GM12878 (cell line): ENCODE measurements around the gene SPTBN2. TPM values are rescaled to one million over a fixed set of nuclear protein-coding genes. Genes with fewer than 3 reads are reported as not detected.

ENCODE experiments used
- ATAC-seq: fragments of 200-7000 bp; cut with Tn5 transposase; 3 replicates; pipeline ENCODE4 v1.9.1; 2020; ENCODE audit warnings: mild to moderate bottlenecking, moderate library complexity
- BruUV-seq: library from RNA; stranded (reverse); fragments of 400-500 nt; replicated peaks from 2 replicates; lab custom pipeline; 2021; lab: Mats Ljungman, UMichigan
- CTCF ChIA-PET: fragments of 300-600 bp; sonication (Branson Sonifier 250); formaldehyde crosslinking; extraction: SDS; loops from one replicate; lab custom pipeline; 2021; ENCODE audit warnings: inconsistent platforms; lab: Yijun Ruan, JAX
- POLR2A ChIA-PET: fragments of 350-600 bp; formaldehyde crosslinking; extraction: SDS; loops from one replicate; lab custom pipeline; 2021; ENCODE audit warnings: inconsistent platforms; lab: Charles Lee
- RAD21 ChIA-PET: fragments of 300-600 bp; sonication (Branson Sonifier 250); formaldehyde crosslinking; loops from one replicate; lab custom pipeline; 2023; ENCODE audit warnings: antibody characterized with exemption; ENCODE audit not compliant: unreplicated experiment; lab: Charles Lee
- SMC1A ChIA-PET: fragments of 300-600 bp; sonication (Branson Sonifier 250); formaldehyde crosslinking; loops from one replicate; lab custom pipeline; 2023; ENCODE audit not compliant: unreplicated experiment, uncharacterized antibody; lab: Charles Lee
- DNase-seq: peaks from one replicate; pipeline ENCODE4 v3.0.0-alpha.2; 2011; ENCODE audit warnings: low read depth, low spot score
- FAIRE-seq: peaks from 3 replicates; lab custom pipeline; 2011; peaks lifted over from hg19 to GRCh38; lab: Jason Lieb, UNC
- H2AFZ ChIP-seq: 2 replicates; pipeline ENCODE4 v1.6.0; 2011; ENCODE audit warnings: low read depth, low read length, control low read depth; ENCODE audit not compliant: control insufficient read depth
- H3K27ac ChIP-seq: 2 replicates; pipeline ENCODE4 v1.5.1; 2011; ENCODE audit warnings: control low read depth; ENCODE audit not compliant: control insufficient read depth, insufficient read depth
- H3K27me3 ChIP-seq, 2 experiments: replicated peaks in 1 of 2; 2 replicates each; pipeline versions ENCODE4 v1.6.0 to v1.6.1; 2011; ENCODE audit warnings: low read length in 1 of 2; ENCODE audit not compliant: control insufficient read depth in 2 of 2, insufficient read depth in 2 of 2
- H3K36me3 ChIP-seq, 2 experiments: 2 replicates each; pipeline ENCODE4 v1.5.1; 2011; ENCODE audit warnings: low read length in 1 of 2; ENCODE audit not compliant: control insufficient read depth in 2 of 2, insufficient read depth in 2 of 2
- H3K4me1 ChIP-seq: 2 replicates; pipeline ENCODE4 v1.6.1; 2011; ENCODE audit warnings: mild to moderate bottlenecking, low read length, moderate library complexity, mixed read lengths; ENCODE audit not compliant: control insufficient read depth, insufficient read depth
- H3K4me2 ChIP-seq: 2 replicates; pipeline ENCODE4 v1.6.0; 2011; ENCODE audit warnings: control low read depth; ENCODE audit not compliant: control insufficient read depth, insufficient read depth
- H3K4me3 ChIP-seq: fragments of 200-600 bp; sonication (generic); 2 replicates; pipeline ENCODE4 v1.5.1; 2016
- H3K79me2 ChIP-seq: 2 replicates; pipeline ENCODE4 v1.6.0; 2011; ENCODE audit warnings: low read length; ENCODE audit not compliant: control insufficient read depth, insufficient read depth
- H3K9ac ChIP-seq: 2 replicates; pipeline ENCODE4 v1.8.0; 2011; ENCODE audit warnings: low read length, control low read depth, mixed read lengths; ENCODE audit not compliant: control insufficient read depth, insufficient read depth
- H3K9me3 ChIP-seq: replicated peaks from 3 replicates; pipeline ENCODE4 v1.5.1; 2011; ENCODE audit warnings: mild to moderate bottlenecking, low read length; ENCODE audit not compliant: control insufficient read depth, insufficient read depth
- H4K20me1 ChIP-seq: 2 replicates; pipeline ENCODE4 v1.6.0; 2011; ENCODE audit not compliant: control insufficient read depth, insufficient read depth
- CBX5 ChIP-seq: sonication (generic); IDR thresholded peaks from 2 replicates; pipeline ENCODE4 v1.6.1; 2016; ENCODE audit warnings: low read depth, moderate library complexity, mild to moderate bottlenecking, inconsistent platforms
- HDAC2 ChIP-seq: fragments of 200-600 bp; sonication (generic); IDR thresholded peaks from 2 replicates; pipeline ENCODE4 v1.6.1; 2017
- JUNB ChIP-seq: IDR thresholded peaks from 2 replicates; pipeline ENCODE4 v1.6.1; 2016; ENCODE audit warnings: antibody characterized with exemption, mild to moderate bottlenecking
- NR2C1 ChIP-seq: fragments of 450-650 bp; IDR thresholded peaks from 2 replicates; pipeline ENCODE4 v1.6.1; 2017; ENCODE audit warnings: antibody characterized with exemption, mild to moderate bottlenecking, moderate library complexity
- NRF1 ChIP-seq: conservative IDR thresholded peaks from 2 replicates; pipeline ENCODE4 v1.6.1; 2011; ENCODE audit warnings: mild to moderate bottlenecking, low read depth, low read length, improper control_type of control experiment
- SMAD1 ChIP-seq: fragments of 450-650 bp; IDR thresholded peaks from 2 replicates; pipeline ENCODE4 v1.6.1; 2018; ENCODE audit warnings: mild to moderate bottlenecking, low read depth; ENCODE audit not compliant: partially characterized antibody
- SMC3 ChIP-seq: IDR thresholded peaks from 2 replicates; pipeline ENCODE4 v1.6.1; 2011; ENCODE audit warnings: low read length, improper control_type of control experiment, borderline replicate concordance
- STAT3 ChIP-seq: IDR thresholded peaks from 2 replicates; pipeline ENCODE4 v1.6.1; 2011; ENCODE audit warnings: low read depth, low read length, improper control_type of control experiment
- ZSCAN29 ChIP-seq: fragments of 450-650 bp; IDR thresholded peaks from 2 replicates; pipeline ENCODE4 v1.6.1; 2017; ENCODE audit warnings: mild to moderate bottlenecking, moderate library complexity
- WGBS: methylation state at CpG from one replicate; pipeline ENCODE4 v1.1.6; 2016; ENCODE audit warnings: low lambda C conversion rate; ENCODE audit not compliant: insufficient replicate concordance, insufficient coverage; ENCODE audit errors: missing lambda C conversion rate; 5-methylcytosine and 5-hydroxymethylcytosine counted together
- in situ Hi-C: fragments of 300-500 bp; cut with MboI; formaldehyde crosslinking; loops from 9 replicates; pipeline ENCODE4 v1.14.3; 2018; ENCODE audit warnings: mixed read lengths
- intact Hi-C: fragments of 100-400 bp; cut with micrococcal nuclease; formaldehyde crosslinking; loops from one replicate; pipeline ENCODE4 v1.14.2; 2022; ENCODE audit not compliant: unreplicated experiment
- polyA plus RNA-seq, 11 experiments: library from polyadenylated mRNA; depleted of rRNA in 4 of 11; unstranded in 6 of 11; stranded (reverse) in 5 of 11; fragments of >200 nt; fragmentation: Nextera tagmentation in 4 of 11; fragmentation: Illumina TruSeq in 1 of 11; extraction: Ambion mirVana in 4 of 11; extraction: Trizol in 1 of 11; gene quantifications; 1 replicate in 1 of 11; 2 replicates in 10 of 11; pipeline versions ENCODE4 v1.2.1 to v1.2.3, GENCODE V29; 2011 to 2016; ENCODE audit warnings: inconsistent platforms in 2 of 11, missing spikeins in 2 of 11, low read depth in 1 of 11
- total RNA-seq, 4 experiments: library from RNA; depleted of rRNA in 3 of 4; stranded (reverse); fragments of >200 nt in 3 of 4; fragmentation: Illumina TruSeq in 1 of 4; extraction: Trizol in 1 of 4; gene quantifications; 2 replicates each; pipeline versions ENCODE4 v1.2.1 to v1.2.3, GENCODE V29; 2013 to 2021
- TF ChIP-seq, protein P1 (sequence below): fragments of 150-350 bp; IDR thresholded peaks from 2 replicates; pipeline ENCODE4 v1.6.1; 2014; ENCODE audit warnings: mild to moderate bottlenecking, low read depth, low read length
- TF ChIP-seq, protein P2 (sequence below): IDR thresholded peaks from 2 replicates; pipeline ENCODE4 v1.6.1; 2012; ENCODE audit warnings: low read depth, low read length, improper control_type of control experiment
- TF ChIP-seq, protein P3 (sequence below): IDR thresholded peaks from 2 replicates; pipeline ENCODE4 v1.6.1; 2012; ENCODE audit warnings: improper control_type of control experiment, low read depth, low read length; ENCODE audit not compliant: insufficient replicate concordance
- TF ChIP-seq, protein P4 (sequence below): fragments of 450-650 bp; IDR thresholded peaks from 2 replicates; pipeline ENCODE4 v1.6.1; 2018; ENCODE audit warnings: borderline replicate concordance, mild to moderate bottlenecking; ENCODE audit not compliant: partially characterized antibody

Gene SPTBN2
- total and polyA plus RNA-seq, 10 of the 15 experiments (the other 5 are each of a cell fraction or from before 2014, with no cell fraction given), result 0.38 to 1.0 (median 0.69) TPM; not detected in 5

DNA sequence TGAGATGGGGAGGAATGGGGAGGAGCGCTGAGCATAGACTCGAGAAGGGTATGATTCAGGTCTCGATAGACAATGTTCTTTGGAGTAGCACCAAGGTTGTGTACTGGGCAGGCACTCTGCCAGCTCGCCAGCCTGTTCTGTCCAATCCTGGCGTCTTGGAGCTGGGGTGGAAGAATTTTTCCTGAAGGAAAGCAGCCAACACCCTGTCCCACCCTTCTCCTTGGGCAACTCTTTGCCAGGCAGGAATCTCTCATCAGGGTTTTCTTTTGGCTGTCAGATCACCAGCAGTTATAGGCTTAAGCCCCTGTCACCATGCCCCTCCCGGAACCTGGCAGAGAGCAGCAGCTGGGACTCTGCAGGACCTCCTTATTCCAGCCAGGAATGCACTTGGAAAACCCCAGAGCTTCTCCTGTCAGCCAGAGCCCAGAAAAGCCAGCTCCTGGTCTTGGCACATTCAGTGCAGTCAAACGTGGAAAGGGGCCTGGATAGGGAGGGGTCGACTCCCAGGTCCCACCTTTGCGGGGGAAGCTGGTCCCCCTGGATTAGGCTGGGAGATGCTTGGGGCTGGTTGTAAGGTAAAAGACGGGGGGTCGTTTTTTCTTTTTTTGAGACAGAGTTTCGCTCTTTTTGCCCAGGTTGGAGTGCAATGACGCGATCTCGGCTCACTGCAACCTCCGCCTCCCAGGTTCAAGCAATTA, 14.4 kb upstream of the SPTBN2 start:
- no TSS peak for BruUV-seq
- Histone ChIP-seq H3K27me3 (no peaks in the 10 kb centered on the region; a peak in 1 of 4 replicates), H3K4me2 (peak overlapping the region; percentile 55; the same call in 1 of the 2 replicates), H3K9ac (no peak overlapping the region), H3K4me1 (no peaks in the 10 kb centered on the region), H3K4me3 (peak overlapping the region; percentile 91), H3K27ac (no peak overlapping the region), H3K79me2 (no peaks in the 10 kb centered on the region), H3K36me3 (no peaks in the 10 kb centered on the region), H2AFZ (no peak overlapping the region), H3K9me3 (peaks cover 1% of the 10 kb centered on the region; the same call in 2 of the 3 replicates), H4K20me1 (no peaks in the 10 kb centered on the region)
- ChIA-PET RAD21 (interaction anchor here (0.9 to 1.2 kb wide), 2 partner anchors 65 to 574 kb away, joined by 3 read pairs; no protein-coding TSS in a partner anchor), SMC1A (interaction anchor here (1.0 kb wide), 2 partner anchors 11 to 99 kb away, joined by 3 to 4 read pairs; no protein-coding TSS in a partner anchor), POLR2A (interaction anchor here (0.5 to 1.1 kb wide), 4 partner anchors 10 to 446 kb away, joined by 3 to 5 read pairs (median 4); no protein-coding TSS in a partner anchor), CTCF (interaction anchor here (1.3 kb wide), 1 partner anchor 91 kb away, joined by 5 read pairs; no protein-coding TSS in a partner anchor)
- WGBS, result 85% methylated on average over 16 of the region's 16 CpGs
- intact Hi-C loops (no loop called here), in situ Hi-C loops (no loop called here)
- FAIRE-seq (no peak), DNase-seq (no peak), ATAC-seq (no peak)
- TF ChIP-seq STAT3 (no peak), CBX5 (no peak), ZSCAN29 (no peak), SMC3 (no peak), JUNB (no peak), NRF1 (no peak), NR2C1 (no peak), HDAC2 (no peak), SMAD1 (no peak)
- TF ChIP-seq, protein P1, sequence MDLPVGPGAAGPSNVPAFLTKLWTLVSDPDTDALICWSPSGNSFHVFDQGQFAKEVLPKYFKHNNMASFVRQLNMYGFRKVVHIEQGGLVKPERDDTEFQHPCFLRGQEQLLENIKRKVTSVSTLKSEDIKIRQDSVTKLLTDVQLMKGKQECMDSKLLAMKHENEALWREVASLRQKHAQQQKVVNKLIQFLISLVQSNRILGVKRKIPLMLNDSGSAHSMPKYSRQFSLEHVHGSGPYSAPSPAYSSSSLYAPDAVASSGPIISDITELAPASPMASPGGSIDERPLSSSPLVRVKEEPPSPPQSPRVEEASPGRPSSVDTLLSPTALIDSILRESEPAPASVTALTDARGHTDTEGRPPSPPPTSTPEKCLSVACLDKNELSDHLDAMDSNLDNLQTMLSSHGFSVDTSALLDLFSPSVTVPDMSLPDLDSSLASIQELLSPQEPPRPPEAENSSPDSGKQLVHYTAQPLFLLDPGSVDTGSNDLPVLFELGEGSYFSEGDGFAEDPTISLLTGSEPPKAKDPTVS, result no peak
- TF ChIP-seq, protein P2, sequence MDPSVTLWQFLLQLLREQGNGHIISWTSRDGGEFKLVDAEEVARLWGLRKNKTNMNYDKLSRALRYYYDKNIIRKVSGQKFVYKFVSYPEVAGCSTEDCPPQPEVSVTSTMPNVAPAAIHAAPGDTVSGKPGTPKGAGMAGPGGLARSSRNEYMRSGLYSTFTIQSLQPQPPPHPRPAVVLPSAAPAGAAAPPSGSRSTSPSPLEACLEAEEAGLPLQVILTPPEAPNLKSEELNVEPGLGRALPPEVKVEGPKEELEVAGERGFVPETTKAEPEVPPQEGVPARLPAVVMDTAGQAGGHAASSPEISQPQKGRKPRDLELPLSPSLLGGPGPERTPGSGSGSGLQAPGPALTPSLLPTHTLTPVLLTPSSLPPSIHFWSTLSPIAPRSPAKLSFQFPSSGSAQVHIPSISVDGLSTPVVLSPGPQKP, result no peak
- TF ChIP-seq, protein P3, sequence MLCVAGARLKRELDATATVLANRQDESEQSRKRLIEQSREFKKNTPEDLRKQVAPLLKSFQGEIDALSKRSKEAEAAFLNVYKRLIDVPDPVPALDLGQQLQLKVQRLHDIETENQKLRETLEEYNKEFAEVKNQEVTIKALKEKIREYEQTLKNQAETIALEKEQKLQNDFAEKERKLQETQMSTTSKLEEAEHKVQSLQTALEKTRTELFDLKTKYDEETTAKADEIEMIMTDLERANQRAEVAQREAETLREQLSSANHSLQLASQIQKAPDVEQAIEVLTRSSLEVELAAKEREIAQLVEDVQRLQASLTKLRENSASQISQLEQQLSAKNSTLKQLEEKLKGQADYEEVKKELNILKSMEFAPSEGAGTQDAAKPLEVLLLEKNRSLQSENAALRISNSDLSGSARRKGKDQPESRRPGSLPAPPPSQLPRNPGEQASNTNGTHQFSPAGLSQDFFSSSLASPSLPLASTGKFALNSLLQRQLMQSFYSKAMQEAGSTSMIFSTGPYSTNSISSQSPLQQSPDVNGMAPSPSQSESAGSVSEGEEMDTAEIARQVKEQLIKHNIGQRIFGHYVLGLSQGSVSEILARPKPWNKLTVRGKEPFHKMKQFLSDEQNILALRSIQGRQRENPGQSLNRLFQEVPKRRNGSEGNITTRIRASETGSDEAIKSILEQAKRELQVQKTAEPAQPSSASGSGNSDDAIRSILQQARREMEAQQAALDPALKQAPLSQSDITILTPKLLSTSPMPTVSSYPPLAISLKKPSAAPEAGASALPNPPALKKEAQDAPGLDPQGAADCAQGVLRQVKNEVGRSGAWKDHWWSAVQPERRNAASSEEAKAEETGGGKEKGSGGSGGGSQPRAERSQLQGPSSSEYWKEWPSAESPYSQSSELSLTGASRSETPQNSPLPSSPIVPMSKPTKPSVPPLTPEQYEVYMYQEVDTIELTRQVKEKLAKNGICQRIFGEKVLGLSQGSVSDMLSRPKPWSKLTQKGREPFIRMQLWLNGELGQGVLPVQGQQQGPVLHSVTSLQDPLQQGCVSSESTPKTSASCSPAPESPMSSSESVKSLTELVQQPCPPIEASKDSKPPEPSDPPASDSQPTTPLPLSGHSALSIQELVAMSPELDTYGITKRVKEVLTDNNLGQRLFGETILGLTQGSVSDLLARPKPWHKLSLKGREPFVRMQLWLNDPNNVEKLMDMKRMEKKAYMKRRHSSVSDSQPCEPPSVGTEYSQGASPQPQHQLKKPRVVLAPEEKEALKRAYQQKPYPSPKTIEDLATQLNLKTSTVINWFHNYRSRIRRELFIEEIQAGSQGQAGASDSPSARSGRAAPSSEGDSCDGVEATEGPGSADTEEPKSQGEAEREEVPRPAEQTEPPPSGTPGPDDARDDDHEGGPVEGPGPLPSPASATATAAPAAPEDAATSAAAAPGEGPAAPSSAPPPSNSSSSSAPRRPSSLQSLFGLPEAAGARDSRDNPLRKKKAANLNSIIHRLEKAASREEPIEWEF, result no peak
- TF ChIP-seq, protein P4, sequence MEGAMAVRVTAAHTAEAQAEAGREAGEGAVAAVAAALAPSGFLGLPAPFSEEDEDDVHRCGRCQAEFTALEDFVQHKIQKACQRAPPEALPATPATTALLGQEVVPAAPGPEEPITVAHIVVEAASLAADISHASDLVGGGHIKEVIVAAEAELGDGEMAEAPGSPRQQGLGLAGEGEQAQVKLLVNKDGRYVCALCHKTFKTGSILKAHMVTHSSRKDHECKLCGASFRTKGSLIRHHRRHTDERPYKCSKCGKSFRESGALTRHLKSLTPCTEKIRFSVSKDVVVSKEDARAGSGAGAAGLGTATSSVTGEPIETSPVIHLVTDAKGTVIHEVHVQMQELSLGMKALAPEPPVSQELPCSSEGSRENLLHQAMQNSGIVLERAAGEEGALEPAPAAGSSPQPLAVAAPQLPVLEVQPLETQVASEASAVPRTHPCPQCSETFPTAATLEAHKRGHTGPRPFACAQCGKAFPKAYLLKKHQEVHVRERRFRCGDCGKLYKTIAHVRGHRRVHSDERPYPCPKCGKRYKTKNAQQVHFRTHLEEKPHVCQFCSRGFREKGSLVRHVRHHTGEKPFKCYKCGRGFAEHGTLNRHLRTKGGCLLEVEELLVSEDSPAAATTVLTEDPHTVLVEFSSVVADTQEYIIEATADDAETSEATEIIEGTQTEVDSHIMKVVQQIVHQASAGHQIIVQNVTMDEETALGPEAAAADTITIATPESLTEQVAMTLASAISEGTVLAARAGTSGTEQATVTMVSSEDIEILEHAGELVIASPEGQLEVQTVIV, result no peak
